NCI-H2227 treated with DMSO at 0.1 percent for 48 hours (cell line): Measurements from ENCODE around the gene TLE2.
A peak's percentile ranks its signal among the peaks of the same experiment; 100 is the strongest.

Experiments
- DNase-seq: peaks from one replicate; lab custom pipeline; 2025; lab: John Stamatoyannopoulos, UW

The TLE2 gene

DNA sequence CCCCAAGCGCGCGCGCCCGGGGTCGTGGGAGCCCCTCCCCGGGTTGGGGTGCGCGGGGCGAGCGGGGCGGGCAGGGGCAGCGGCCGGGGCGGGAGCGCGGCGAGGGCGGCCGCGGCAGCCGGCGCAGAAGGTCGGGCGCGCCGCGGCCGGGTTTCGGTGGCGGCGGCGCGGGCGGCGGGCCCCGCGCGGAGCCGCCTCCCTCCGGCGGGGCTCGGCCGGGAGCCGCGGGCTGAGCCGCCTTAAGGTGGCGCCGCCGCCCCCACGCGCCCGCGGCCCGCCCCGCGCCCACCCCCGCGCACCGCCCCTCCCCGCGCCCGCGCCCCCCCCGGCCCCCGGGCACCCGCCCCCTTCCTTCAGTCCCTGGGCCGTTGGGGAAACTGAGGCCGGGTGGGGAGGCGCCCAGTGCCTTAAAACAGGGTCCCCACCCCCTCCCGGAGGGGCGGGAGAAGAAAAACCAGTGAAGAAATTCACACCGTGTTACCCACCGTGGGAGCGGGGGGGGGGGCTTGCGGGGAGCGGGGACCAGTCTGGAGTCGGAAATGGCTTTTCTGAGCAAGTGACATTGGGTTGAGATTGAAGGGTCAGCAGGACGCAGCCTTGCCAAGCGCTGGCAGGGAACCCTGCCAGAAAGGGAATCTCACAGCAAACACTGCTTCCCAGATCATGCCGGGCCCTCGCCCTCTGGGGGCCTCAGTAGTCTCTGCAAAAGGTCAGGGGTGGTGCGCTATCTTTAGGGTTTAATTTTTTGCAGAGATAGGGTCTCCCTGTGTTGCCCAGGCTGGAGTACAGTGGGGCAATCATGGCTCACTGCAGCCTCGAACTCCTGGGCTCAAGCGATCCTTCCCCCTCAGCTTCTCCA lies at the start of gene TLE2:
Gene TLE2 (minus strand): TSS at position 216 of the 859 bp plus-strand sequence. CDS start 376 bp downstream, outside the sequence.
- no peak for DNase-seq

DNA sequence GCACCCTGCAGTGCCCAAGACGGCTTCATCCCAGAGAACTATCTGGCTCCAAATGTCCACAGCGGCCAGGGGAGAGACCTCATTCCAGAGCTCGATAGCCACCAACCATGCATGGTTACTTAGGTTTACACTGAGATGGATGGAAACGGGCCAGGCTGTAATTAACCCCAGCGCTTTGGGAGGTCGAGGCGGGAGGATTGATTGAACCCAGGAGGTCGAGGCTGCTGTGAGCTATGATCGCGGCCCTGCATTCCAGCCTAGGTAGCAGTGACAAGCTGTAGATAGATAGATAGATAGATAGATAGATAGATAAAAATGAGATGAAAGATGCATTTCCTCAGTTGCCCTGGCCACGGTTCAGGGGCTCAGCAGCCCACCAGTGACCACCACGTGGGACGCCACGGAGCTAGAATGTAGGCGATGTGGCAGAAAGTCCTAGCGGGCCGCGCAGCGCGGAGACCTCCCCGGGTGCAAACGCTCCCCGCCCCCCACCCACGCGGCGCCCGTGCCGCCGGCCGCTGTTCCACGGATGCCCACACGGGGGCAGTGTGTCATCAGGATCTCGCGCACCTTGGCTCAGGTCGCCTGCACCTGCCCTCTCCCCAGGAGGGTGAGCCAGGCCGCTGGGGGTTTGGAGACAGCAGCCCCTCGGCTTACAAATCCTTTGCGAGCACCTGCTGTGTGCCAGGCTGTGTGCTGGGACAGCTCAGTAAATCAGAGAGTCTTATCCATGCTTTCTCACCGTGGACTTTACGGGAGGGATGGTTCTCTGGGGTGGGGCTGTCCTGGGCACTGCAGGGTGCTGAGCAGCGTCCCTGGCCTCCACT lies 46.7 kb upstream of the TLE2 start:
- no peak for DNase-seq

DNA sequence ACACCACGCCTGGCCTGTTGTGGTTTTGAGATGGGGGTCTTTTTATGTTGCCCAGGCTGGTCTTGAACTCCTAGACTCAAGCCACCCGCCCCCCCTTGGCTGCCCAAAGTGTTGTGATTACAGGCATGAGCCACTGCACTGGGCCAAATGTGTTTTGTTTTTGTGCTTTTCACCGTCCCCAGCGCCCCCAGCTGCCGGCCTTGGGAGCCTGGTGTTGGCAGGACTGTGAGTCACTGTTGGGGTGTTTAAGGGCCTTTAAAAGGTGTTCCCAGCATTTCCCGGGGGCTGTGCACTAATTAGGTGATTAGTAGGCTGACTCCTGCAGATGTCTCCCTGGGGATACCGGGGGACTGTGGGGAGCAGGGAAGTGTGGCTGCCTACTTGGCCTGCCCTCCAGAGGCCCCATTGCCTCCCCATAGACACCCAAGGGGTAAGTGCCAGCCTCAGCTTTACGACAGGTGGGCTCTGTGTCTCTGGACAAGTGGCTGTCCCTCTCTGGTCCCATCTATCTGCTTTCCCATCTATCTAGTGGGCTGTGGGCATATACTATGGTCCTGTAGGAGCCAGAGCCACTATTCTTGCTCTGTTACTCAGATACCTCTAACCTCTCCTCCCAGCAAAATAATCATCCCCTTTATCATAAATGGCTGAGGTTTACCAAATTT lies 45.0 kb upstream of the TLE2 start:
- no peak for DNase-seq

DNA sequence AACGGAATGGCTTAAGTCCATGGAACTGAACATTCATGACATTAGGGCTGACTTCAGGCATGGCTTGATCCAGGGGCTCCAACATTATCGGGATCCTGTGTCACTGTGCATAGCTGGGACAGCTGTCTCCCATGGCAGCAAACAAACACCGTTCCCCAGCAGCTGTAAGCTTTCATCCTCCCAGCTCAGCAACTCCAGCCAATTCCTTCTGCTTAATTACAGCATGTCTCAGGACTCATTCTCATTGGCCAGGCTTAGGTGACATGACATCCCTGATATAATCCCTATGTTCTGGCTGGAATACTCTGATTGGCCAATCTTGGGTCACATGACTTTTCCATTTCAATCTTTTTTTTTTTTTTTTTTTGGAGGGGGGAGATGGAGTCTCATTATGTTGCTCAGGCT lies 44.1 kb upstream of the TLE2 start:
- DNase-seq = no peak

DNA sequence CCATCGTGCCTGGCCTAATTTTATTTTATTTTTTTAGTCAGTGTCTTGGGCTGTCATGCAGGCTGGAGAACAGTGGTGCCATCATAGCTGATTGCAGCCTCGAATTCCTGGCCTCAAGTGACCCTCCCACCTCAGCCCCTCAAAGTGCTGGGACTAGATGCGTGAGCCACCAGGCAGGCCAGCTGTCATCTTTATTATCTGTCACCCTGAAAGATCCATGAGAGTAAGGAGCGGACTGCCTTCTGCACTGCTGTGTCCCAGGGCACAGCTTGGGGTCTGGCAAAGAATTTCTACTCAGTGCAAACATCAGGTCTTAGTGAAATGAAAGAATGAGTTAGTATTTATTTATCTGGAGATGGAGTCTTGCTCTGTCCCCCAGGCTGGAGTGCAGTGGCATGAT lies 42.7 kb upstream of the TLE2 start:
- DNase-seq = no peak

DNA sequence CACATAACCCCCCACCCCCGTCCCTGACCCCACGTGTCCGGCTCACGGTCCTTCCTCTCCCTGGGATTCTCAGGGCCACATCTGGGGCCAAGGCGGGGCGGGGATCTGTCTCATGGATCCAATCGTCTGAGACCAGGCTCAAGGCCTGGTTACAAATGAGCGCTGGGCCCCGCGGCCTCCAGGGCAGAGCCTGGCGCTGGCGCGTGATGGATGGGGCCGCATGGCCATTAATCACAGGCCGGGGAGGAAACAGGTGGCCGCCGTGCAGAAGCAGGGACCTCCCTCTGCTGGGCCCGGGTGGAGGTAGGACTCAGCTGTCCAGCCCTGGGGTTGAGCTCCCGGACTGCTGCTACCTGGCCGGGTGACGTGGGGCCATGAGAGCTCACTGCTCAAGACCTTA lies 39.0 kb upstream of the TLE2 start:
- no peak for DNase-seq

DNA sequence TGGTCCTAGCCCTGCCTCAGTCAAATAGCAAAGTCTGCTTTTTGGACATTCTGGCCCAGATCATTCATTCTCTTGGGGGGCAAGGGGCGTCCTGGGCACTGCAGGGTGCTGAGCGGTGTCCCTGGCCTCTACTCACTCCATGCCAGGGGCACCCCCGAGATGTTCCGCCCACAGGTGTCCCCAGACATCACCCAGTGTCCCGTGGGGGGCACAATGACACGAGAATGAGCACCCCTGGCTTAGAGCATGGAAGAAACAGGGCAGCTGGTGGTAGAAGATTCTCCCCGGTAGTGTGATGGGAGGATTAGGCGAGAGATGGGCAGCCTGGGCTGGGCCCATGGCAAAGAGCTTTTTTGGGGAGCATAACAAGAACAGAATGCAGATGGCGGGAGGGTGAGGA lies 38.5 kb upstream of the TLE2 start:
- DNase-seq = no peak

DNA sequence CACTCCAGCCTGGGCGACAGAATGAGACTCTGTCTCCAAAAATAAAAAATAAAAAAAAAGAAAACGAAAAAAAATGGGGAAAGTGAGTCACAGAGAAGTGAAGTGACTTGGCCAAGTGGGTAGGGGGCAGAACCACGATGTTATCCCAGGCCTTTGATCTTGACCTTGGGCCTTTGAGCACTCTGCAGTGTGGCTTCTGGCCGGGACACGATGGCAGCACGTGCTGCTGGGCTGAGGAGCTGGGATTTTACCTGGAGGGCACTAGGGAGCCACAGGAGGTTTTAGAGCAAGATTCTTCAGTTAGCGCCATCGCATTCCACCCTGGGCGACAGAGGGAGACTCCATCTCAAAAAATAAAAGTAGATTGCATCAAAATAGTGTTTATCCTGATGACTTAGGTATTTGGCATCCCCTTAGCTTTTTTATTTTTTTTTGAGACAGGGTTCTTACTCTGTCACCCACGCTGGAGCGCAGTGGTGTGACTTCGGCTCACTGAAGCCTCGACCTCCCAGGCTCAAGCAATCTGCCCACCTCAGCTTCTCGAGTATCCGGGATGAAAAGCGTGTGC lies 37.5 kb upstream of the TLE2 start:
- DNase-seq = no peak

DNA sequence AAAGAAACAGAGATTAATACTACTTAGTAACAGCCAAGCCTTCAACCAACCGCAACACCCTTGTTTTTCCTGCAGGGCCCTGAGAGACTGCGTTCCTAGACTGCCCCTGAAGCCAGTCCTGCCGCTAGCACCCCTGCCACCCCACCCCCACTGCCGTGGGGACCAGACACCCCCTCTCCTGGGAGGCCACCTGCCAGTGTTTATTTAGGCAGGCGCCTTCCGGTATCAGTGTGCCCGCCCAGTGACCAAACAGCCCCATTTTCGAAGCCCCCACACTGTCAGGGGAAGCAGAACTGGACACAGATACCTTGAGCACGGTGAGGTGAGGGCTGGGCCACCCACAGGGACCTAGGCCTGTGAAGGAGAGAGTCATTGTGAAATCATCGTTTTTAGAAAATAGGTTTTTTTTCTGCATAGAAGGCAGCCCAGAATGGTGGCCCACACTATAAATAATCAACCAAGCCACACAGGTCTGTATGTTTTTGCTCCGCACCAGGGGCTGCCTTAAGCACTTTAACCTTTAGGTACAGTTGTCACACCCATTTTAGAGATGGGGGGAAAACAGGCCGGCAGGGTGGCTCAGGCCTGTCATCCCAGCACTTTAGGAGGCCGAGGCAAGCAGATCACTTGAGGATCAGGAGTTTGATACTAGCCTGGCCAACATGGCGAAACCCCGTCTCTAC lies 36.7 kb upstream of the TLE2 start:
- no peak for DNase-seq

DNA sequence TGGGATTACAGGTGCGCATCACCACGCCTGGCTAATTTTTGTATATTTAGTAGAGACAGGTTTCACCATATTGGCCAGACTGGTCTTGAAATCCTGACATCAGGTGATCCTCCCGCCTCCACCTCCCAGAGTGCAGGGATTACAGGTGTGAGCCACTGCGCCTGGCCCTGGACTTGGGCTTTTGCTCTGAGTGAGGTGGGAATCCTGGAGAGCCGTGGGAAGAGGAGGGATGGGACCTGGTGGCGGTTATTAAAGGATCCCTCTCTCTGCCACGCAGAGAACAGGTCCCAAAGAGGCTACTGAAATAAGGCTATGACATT lies 34.9 kb upstream of the TLE2 start:
- no peak for DNase-seq

DNA sequence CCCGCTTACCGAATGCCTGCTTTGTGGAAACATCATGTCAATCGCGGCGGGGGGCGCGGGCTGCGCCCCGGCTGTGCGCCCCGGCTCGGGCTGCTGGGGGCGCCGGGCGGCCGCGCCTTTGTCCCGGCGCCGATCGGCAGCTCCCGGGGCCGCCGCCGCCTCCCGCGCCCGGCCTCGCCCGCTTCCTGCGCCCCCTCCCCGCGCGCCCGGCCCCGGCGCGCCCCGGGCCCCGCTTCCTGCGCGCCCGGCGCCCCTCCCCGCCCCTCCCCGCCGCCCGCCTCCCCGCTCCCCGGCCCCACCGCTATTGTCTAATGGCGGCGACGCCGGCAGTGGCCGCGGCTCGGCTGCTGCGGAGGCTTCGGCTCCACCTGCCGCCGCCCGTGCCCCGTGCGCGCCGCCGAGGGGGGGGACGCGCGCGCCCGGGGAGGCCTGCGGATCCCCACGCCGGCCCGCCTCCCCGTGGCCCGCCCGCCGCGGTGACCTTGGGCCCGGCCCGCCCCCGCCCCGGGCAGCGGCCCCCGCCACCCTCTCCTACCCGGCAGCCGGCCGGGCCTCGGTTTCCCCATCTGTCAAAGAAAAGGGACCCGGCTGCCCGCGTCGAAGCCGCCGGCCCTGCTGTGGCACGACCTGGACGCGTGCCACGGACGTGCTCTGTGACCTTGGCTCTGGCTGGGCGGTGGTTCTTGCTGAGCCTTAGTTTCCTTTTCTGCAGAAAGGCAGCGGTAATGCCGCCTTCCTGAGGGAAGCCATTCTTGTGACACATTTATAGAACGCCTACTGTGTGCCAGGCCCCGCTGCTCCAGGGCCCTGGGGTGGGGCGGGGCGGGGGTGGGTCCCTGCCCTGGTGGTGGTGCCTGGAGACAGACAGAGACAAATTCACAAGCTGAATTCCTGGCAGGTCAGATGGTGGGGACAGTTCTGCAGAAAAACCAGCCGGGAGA lies 33.4 kb upstream of the TLE2 start, which contains the start of gene TLE5:
Gene TLE5 (minus strand): TSS at position 331 of the 941 bp plus-strand sequence. CDS start 295 bp downstream, at position 36.
- DNase-seq = peak; percentile 19

DNA sequence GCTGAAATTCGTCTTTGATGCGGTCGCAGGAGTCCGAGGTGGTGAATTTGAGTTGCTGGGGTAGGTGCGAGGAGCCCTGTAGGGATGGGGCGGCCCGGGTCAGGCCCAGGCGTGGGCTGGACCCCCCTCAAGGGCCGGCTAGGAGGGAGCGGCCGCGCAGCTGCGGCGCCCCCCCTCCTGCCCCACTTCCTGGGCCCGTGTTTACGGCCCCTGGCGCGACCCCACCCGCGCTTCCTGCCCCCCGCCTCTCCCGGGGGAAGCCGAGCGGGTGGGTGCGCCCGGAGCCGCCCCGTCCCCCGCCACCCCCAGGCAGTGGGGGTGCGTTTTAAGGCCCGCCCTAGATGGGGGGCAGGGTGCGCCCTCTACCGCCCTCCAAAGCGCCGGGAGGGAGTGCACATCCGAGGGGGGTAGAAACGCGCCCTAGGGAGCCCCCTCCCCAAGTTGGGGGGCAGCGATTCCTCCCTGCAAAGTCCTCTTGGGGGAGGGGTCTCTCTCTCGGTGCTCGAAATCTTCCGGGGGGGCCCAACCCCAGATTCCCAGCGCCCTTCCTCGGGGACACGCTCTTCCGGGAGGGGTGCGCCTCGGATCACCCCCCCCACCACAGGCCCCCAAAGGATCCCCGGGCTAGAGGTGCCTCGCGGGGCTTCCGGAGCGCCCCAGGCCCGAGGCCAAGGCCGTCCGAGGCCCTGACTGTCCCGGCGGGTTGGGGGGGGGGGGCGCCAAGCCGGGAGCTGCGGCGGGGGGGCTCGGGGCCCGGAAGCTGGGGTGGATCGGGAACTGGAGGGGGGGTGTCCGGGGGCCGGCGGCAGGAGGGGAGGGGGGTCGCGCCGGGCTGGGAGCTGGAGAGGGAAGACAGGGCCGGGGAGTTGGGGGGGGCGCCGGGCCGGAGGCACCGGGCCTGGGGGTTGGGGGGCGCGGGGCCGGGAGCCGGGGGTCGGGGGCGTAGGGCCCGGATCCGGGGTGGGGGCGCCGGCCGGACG lies 32.4 kb upstream of the TLE2 start:
- no peak for DNase-seq

DNA sequence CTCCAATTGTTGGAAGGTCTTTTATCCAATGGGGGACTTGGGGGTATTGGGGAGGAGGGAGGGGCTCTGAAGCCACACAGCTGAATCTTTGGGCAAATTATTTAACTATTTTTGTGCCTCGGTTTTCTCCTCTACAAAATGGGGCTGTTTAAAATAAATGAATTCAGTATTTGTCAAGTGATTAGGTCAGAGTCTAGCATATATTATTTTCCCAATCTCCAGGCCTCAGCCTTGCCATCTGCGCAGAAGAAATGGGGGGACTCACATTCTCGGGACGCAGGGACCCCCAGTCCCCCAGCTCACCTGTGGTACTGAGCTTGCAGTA lies 31.7 kb upstream of the TLE2 start:
- no peak for DNase-seq

DNA sequence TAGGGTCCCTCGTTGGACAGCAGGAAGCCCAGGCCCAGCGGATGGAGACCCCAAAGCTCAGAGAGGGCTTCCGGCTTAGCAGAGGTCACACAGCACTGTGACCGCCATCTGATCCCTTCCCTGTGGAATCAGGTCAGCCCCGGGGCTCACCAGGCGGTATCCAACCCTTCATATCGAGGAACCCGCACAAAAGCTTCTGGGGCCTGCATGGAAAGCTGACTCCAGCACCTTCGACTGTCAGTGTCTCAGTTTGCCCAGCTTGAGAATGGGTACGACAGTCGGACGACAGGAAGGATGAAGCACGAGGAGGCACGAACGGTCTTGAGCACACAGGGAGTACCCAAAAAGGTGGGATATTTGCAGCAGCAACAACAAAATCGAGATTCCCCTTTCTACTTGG lies 30.6 kb upstream of the TLE2 start:
- DNase-seq = no peak

DNA sequence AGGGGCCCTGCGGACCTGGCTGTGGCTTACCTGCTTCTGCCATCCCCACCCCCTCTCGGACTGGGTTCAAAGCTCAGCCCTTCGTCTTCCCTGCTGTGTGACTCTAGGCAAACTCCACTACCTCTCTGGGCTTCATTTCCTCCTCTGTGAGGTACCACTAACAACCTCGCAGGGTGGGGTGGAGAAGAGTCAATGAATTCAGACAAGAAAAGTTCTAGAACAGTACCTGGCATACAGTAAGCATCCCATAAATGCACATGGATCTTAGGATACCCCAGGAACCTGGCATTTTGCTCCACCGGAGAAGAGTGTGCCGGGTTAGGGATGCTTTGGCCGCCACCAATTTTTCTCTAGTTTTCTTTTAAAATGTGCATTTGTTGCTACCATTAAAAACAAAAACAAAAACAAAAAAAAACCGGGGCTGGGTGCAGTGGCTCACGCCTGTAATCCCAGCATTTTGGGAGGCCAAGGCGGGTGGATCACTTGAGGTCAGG lies 29.8 kb upstream of the TLE2 start:
- DNase-seq = no peak

DNA sequence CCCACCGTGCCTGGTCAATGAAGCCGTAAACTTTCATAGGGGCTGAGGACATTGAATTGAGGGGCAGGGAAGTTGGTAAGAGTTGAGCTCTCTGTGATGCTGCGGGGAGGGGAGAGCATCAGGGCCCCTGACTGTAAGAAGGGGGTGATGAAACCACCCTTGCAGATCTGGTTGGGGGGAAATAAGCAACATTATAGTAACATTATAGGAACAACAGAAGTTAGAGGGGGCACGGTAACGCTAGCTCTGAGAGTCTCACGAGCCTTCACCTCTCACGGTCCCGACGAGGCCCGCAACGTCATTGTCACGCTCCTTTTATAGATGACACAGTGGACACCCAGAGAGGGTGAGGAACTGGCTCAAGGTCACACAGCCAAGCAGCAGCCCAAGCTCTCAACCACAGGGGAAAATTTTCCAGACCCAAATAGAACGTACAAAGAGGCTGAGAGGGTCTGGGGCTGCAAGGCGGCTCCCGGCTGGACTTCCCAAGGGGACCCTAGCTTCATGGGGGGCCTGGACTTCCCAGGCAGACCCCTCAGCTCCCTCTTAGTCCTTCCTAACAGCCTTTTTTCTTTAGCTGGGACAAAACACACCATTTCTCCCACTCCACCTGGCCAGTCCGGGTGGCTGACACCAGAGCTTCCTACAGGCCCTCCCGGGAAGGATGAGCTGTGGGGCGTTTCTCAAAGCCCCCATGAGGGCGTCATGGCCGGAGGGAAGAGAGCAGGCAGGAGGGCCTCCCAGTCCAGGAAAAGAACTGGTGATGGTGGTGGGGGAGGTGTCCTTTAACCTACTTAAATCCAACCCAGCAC lies 29.1 kb upstream of the TLE2 start:
- DNase-seq = no peak

DNA sequence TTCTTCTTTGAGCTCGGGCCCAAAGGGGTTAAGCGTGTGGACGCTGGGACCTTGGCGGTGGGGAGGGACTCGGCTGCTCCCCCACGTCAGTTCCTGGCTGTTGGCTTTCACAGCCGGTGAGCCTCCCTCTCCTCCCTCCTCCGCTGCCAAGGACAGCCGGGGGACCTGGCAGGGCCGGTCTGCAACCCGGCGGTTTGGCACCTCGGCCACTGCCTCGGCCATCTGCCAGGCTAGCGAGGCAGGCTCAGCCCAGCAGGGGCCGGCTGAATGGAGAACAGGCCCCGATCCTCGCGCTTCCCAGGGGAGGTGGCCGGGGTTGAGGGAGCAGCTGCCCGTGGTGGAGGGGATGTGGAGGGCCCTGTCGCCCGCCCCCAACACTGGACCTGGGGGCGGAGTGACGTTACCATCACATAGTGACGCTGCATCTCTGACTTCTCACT lies 28.2 kb upstream of the TLE2 start:
- DNase-seq = no peak

DNA sequence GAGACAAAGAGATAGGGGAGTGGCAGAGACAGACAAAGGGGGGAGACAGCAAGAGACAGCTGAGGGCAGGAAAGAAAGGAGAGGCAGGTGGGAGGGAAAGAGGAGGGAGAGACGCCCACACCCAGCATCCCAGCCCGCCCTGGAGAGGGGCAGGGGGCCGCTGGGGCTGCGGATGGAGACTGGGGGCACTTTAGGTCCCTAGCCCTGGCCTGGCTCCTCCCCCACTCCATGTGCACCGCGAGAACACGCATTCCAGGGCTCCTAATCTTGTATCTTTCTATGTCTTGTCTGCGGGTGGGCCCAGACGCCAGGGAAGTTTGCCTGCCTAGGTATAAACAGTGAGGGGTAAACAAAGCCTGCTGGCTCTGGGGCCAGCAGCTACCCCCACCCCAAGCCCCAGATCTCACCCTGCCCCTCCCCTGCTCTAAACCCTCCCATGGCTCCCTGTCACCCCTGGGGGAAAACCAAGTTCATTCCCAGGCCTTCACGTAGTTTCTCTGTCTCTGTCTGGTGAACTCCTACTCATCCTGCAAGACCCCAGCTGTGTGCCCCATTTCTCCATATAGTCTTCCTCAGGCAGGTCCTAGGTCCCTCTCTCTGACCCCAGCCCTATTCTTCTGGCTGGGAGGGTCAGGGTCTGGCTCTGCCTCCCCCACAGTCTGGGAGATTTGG lies 27.5 kb upstream of the TLE2 start:
- DNase-seq = peak; percentile 65
